ENCODE data around the gene NEUROG3. TPM values are rescaled to one million over a fixed set of nuclear protein-coding genes. Genes with fewer than 3 reads are reported as not detected.

NEUROG3 gene
- total and polyA plus RNA-seq, 2 experiments from 2014 or later: 0.87 TPM; not detected in 1

DNA sequence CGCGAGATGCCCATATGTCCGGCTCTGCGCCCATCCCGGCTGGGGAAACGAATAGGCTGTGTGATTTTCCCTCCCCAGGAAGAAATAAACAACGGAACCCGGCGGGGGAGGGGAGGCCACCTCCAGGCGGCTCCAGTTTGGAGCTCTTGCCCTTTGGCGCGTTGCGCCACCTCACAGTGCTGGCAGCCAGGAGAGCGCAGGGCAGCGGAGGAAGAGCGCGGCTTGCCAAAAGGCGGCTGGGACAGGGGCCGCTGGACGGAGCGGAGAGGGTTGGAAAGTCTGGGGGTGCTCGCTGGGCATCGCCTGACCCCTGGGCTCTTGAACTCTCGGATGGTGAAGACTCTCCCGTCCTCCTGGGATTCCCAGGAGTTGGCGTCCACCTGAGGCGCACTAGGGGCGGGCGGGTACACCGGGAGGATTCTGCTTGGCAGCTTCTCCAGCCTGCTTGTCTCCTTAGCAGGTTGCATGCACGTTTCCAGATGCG lies 5.3 kb upstream of the NEUROG3 start:
- Histone ChIP-seq H3K9me3 (ENCODE audit: low read depth) (no peaks in the 10 kb centered on the region), H3K27me3 (peaks cover 80% of the 10 kb centered on the region), H3K36me3 (replicated peaks; ENCODE audit: insufficient read depth, low read depth) (no peaks in the 10 kb centered on the region), H3K27ac (no peak overlapping the region), H2AFZ (no peak overlapping the region), H3K4me3 (no peak overlapping the region), H3K4me1 (ENCODE audit: insufficient read depth) (no peaks in the 10 kb centered on the region), H4K20me1 (ENCODE audit: insufficient read depth, poor library complexity, severe bottlenecking) (no peaks in the 10 kb centered on the region), H3K4me2 (no peak overlapping the region), H3K9me2 (replicated peaks; ENCODE audit: insufficient read depth) (no peaks in the 10 kb centered on the region), H3K79me2 (no peaks in the 10 kb centered on the region)
- DNase-seq (ENCODE audit: low spot score): no peak
- 4% methylated on average over 32 of the region's 32 CpGs for WGBS (ENCODE audit: low lambda C conversion rate, missing lambda C conversion rate)
- TF ChIP-seq CTCF (IDR thresholded peaks at IDR 0.05; ENCODE audit: poor library complexity) (no peak), EZH2phosphoT487 (IDR thresholded peaks at IDR 0.05; ENCODE audit: low read depth, severe bottlenecking, unreplicated experiment) (no peak), EZH2 (IDR thresholded peaks at IDR 0.05; ENCODE audit: borderline replicate concordance) (no peak)

DNA sequence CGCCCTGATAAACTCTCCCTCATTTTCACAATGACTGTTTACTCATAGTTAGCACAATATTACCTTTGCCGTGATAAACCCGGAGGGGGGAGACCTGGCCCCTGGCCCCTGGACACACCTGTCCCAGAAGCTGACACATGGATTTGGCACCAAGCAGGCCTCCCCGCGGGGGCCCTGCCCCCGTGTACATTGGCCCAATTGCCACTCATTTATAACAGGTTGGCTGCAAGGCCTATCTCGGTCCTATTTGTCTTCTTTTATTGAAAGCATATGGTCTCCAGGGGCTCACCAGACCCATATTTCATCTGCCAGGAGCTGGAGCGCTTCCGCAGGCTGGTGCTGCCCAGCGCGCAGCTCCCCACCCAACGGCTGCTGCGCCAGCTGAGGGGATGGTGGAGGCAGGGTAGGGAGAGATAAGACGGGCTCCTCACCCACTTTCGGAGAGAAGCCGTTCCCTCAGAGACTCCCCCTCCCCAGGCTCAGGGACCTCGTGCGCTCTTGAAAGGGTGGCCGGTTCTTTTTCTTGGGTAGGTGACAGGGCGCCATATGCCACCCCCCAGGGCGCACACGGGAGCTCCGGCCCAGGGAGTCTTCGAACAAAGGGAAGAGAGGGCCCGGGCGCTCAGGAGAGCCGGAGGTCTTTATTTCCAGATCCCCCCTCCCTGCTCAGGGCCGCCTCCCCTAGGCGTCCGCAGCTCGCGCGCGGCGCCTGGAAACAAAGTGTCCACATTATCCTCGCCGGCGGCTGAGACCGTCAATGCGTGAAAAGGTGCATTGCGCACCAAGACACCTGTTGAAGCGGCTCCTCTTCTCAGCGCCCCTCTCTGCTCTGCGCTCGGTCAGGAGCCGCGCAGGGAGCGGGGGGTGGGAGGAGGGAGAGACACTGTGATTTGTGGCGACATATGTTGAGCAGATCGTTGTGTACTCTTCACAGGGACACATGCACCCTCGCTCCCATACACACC lies 4.3 kb upstream of the NEUROG3 start:
- Histone ChIP-seq H2AFZ (no peak overlapping the region), H3K27me3 (peaks cover 90% of the 10 kb centered on the region), H3K27ac (no peak overlapping the region), H3K4me2 (no peak overlapping the region), H3K9me2 (replicated peaks; ENCODE audit: insufficient read depth) (no peaks in the 10 kb centered on the region), H3K36me3 (replicated peaks; ENCODE audit: insufficient read depth, low read depth) (no peaks in the 10 kb centered on the region), H3K4me1 (ENCODE audit: insufficient read depth) (no peaks in the 10 kb centered on the region), H3K9me3 (ENCODE audit: low read depth) (no peaks in the 10 kb centered on the region), H4K20me1 (ENCODE audit: insufficient read depth, poor library complexity, severe bottlenecking) (no peaks in the 10 kb centered on the region), H3K79me2 (no peaks in the 10 kb centered on the region), H3K4me3 (no peak overlapping the region)
- no peak for DNase-seq (ENCODE audit: low spot score)
- TF ChIP-seq EZH2 (IDR thresholded peaks at IDR 0.05; ENCODE audit: borderline replicate concordance): no peak
- no peak for TF ChIP-seq CTCF (IDR thresholded peaks at IDR 0.05; ENCODE audit: poor library complexity)
- TF ChIP-seq EZH2phosphoT487 (IDR thresholded peaks at IDR 0.05; ENCODE audit: low read depth, severe bottlenecking, unreplicated experiment): no peak
- 2% methylated on average over 49 of the region's 51 CpGs for WGBS (ENCODE audit: low lambda C conversion rate, missing lambda C conversion rate)

DNA sequence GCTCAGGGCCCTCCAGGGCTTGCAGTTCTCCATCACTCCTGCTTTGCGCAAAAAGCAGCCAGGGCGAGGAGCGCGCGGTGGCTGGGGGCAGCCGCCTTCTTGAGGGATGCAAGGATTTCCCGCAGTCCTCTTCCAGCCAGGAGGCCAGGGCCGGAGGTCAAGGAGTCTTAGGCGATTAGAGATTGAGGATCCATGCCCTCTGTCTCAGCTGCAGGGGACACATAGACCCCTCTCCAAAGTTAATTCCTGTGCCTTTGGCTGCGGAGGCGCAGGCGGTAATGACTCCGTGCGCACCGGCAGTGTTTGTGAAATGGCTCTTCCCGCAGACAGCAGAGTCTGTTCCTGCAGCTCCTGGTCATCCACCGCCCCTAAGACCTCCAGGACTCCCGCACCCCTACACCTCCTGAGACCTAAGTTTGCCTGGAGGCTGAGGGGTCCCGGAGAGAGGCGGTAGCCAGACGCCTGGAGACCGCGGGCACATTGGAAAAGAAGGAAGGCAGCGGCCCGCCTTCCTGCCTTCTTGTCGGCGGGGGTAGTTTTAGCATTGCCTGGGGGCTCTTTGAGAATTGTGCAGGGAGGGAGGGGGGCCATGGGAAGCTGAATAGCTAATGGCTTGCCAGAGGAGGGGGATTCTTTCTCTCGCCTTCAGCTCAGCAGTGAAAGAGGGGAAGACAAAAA lies 3.3 kb upstream of the NEUROG3 start:
- Histone ChIP-seq H3K27me3 (peaks cover 95% of the 10 kb centered on the region), H2AFZ (no peak overlapping the region), H3K79me2 (no peaks in the 10 kb centered on the region), H3K9me2 (replicated peaks; ENCODE audit: insufficient read depth) (no peaks in the 10 kb centered on the region), H3K36me3 (replicated peaks; ENCODE audit: insufficient read depth, low read depth) (no peaks in the 10 kb centered on the region), H3K4me2 (no peak overlapping the region), H4K20me1 (ENCODE audit: insufficient read depth, poor library complexity, severe bottlenecking) (no peaks in the 10 kb centered on the region), H3K27ac (no peak overlapping the region), H3K4me1 (ENCODE audit: insufficient read depth) (no peaks in the 10 kb centered on the region), H3K9me3 (ENCODE audit: low read depth) (no peaks in the 10 kb centered on the region), H3K4me3 (no peak overlapping the region)
- DNase-seq (ENCODE audit: low spot score): no peak
- WGBS (ENCODE audit: low lambda C conversion rate, missing lambda C conversion rate): 7% methylated on average over 27 of the region's 28 CpGs
- TF ChIP-seq EZH2phosphoT487 (IDR thresholded peaks at IDR 0.05; ENCODE audit: low read depth, severe bottlenecking, unreplicated experiment) (no peak), EZH2 (IDR thresholded peaks at IDR 0.05; ENCODE audit: borderline replicate concordance) (no peak)

Data from hepatocyte (in vitro differentiated cells).